ENCODE data around the gene ZNF22.

The ZNF22 gene

DNA sequence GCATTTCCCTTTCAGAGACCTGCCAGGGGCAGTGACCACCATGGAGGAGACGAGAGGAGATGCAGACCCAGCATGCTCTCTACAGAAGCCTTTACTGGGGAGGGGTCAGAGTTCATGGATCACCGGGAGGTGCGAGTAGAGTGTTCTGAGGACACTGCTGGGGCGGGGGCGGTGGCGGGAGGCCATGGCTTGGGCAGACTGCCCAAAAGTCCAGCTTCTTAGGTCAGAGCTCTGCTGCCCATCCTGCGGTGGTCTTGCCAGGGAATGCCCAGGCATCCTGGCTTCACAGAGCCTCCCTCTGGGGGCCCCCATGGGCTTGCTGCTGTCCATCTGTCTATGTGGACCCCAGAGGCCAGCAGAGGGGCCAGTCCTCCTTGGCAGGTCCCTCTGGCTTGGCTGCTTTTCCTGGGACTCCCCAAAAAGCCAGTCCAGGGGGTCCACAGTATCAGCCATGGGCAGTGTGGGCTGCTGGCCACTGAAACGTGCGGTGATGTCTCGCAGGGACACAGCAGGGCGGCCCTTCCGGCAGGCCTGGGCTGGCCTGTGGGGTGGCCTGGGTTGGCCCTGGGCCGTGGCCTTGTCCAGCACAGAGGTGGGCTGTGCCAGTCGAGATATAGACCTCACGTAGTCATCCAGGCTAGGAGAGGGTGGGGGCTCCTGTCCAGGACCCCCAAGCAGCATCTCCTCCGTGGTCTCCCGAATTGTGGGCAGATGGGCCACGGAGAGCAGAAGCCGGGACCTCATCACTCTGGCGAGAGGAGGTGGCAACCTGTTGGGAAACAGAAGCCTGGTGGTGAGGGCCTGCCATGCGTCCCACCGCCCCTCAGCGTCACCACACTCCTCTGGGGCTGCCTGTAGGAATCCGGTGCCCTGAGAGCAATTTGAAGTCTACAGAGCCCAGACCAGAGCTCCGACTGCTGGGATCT lies 23.2 kb upstream of the ZNF22 start:
- DNase-seq (ENCODE audit: low read depth), result no peak

- DNase-seq (ENCODE audit: low read depth), result no peak
These were observed 22.5 kb upstream of the ZNF22 start for GRCh38 chr10:44978213-44978569.

- DNase-seq (ENCODE audit: low read depth), result no peak
These were observed 22.0 kb upstream of the ZNF22 start, which contains the start of gene DEPP1 for GRCh38 chr10:44978570-44979280. Gene DEPP1 (minus strand): TSS chr10:44978809. CDS start chr10:44978030, 779 bp downstream.

DNA sequence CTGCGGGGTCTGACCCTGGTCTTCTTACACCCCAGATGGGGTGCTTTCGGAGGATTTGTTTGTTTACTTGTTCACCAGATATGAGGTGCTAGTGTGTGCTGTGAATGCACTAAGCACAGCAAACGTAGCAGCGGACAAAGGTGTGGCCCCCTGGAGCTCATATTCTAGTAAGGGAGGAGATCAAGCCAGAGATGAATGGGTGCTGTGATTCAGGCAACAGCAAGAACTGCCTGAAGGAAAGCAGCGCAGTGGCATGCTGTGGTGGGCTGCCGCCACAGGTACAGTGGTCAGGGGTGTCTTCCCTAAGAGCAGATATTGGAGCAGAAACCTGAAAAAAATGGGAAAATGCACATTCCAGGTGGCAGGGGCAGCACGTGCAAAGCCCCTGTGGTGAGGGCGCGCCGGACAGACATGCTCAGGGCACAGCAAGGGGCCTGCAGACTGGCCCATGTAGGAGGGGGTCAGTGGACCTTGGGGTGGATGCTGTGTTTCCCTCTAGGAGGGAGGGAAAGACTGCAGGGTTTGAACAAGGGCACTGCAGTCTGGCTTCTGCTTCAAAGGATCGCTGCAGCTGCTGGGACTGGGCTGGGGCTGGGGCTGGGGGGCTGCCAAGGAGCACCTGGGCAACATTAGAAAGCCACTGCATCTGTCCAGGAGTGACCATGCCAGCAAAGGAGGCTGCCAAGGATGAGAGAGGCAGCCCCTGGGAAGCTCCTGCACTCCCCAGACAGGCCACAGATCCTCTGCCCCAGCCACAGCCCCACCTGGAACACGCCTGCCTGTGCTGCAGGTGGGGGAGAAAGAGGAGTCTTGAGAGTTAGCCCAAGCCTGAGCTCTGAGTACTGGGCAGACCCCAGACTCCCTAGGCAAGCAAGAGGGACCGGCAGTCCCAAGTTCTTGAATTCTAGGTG lies 21.2 kb upstream of the ZNF22 start:
- no peak for DNase-seq (ENCODE audit: low read depth)

GRCh38 chr10:44980309-44981171 lies 20.2 kb upstream of the ZNF22 start:
- no peak for DNase-seq (ENCODE audit: low read depth)

DNA sequence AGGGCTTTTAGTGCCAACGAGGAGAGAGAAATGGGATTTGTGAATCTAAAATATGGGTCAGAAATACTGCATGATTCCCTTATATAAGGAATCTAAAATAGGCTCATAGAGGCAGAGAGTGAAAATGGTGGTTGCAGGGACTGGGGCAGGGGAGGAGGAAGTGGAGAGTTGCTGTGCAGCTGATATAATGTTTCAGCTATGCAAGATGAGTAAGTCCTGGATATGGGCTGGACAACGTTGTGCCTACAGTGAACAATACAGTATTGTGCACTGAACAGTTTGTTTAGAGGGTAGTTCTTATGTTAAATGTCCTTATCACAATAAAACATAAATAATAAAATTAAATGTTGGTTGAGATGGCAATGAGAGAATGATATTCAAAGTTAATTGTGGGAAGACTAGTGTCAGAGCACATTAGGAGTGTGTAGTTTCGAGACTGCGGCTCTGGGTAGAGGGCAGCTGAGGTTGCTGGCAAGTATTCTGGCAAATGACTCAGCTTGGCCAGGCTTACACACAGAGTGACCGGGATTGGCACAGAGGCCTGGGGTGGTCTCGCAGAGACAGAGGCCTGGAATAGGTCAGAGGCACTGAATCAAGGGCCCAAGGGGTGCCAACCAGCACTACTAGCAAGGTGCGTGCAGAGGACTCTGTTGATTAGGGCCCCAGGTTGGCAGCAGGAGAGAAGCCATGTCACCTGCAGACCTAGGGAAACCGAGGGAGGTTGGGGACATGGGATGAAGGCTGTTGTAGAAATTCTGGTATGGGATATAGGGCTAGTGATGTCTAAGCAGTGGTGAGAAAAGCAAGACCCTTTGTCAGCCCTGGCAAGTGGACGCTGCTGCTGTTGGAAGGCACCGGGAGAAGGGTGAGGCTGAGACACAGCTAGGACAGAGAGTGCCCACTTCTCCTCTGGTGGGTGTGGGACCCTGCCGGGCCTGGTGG lies 19.3 kb upstream of the ZNF22 start:
- DNase-seq (ENCODE audit: low read depth), result no peak

- no peak for DNase-seq (ENCODE audit: low read depth)
These were observed 18.6 kb upstream of the ZNF22 start for GRCh38 chr10:44982114-44982460.

DNA sequence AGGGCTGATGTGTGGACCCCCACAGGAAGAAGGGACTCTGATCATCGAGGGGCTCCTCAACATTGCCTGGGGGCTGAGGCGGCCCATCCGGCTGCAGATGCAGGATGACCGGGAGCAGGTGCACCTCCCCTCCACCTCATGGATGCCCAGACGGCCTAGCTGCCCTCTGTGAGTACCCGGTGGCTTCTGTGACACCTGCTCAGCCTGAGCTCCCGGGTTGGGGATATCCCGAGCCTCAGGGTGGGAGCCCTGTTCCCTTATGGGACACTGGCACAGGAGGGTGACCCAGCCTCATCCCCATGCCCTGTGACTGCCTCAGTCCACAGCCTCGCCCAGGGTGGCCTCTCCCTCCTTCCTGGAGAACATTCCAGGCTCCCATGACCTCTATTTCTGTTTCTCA lies 18.2 kb upstream of the ZNF22 start:
- no peak for DNase-seq (ENCODE audit: low read depth)

DNA sequence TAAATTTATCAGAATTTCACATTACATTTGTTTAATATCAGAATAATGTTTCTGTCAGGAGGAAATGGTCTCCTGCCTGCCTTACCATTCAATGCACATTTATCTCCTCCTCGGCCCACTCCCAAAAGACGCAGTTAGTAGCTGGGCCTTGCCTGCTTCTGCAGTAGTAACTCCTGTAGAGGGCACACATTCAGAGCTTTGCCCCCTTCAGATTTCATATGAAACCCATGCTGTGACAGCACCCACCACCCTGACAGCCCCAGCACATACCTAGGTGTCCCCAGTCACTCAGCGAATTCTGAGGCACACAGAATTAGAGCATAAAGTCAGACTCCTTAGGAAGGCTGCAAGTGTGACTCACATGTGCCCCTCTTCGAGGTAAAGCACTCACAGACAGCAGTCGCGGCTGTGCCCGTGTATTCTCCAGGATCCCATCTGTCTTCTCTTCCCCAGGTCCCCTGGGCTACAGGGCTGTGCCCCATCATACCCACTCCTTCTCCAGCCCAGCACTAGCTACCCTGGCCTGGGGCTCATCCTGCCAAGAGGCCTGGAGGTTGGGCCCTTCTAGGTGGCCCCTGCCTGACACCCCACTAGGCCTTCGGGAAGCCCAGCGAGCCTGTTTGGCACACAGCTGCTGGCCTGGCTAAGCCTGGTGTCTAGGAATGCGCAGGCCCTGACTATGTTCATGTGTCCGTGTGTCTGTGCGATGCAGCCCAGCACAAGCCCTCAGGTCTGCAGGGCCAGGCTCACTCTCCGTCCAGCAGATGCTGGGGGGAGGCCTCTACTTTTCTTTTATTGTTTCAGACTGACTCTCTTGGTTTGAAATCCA lies 17.4 kb upstream of the ZNF22 start:
- DNase-seq (ENCODE audit: low read depth), result no peak

DNA sequence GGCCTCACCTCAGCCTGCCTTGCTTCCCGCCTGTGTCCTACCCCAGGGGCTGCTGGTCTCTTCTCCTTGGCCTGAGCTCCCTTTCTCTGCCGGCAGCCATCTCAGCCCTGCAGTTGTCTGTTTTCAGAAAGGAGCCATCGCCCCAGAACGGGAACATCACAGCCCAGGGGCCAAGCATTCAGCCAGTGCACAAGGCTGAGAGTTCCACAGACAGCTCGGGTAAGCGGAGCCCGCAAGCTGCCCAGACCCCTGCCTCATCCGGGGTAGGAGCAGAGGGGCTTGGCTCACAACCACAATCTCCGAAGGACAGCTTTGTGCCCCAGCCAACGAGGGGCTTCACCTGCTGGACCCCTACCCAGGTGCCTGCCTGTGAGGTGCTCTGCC lies 16.8 kb upstream of the ZNF22 start:
- no peak for DNase-seq (ENCODE audit: low read depth)

DNA sequence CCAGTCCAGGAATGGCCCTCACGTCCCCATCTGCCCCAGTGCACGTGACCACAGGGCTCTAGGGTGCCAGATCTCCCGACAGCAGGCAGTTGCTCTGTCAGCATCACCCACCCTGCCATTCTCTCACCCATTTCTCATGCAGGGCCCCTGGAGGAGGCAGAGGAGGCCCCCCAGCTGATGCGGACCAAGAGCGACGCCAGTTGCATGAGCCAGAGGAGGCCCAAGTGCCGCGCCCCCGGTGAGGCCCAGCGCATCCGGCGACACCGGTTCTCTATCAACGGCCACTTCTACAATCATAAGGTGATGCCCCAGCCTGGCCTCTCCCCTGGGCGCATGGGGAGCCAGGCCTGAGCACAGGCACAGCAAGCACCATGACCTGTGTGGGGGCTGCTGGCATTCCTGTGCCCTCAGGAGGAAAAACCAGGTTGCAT lies 16.0 kb upstream of the ZNF22 start:
- DNase-seq (ENCODE audit: low read depth), result no peak

DNA sequence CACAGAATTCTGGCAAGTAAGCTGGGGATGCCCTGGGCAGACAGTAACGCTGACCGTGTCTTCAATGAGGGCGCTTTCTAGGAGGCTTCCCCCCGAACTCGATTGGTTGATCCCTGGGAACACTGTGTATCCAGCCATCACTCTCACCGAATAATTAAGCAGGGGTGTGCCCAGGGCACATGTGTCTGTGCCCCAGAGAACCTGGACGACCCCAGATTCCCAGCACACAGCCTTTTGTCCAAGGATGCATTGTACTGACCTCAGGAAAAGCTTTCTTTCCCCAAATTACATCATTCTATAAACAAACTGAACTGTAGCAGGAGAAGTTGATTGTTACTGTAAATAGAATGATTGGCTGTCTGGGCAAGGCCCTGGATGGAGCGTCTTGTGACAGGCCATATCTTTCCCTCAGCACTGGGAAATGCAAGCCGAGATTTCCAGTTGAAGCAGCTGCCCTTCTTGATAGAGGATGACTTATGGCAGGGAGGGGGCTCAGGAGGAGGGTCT lies 15.5 kb upstream of the ZNF22 start:
- no peak for DNase-seq (ENCODE audit: low read depth)

- DNase-seq (ENCODE audit: low read depth), result no peak
These were observed 14.5 kb upstream of the ZNF22 start for GRCh38 chr10:44986179-44986578.

- DNase-seq (ENCODE audit: low read depth), result no peak
These were observed 14.1 kb upstream of the ZNF22 start for GRCh38 chr10:44986670-44987069.

GRCh38 chr10:44988957-44989585 lies 11.7 kb upstream of the ZNF22 start:
- no peak for DNase-seq (ENCODE audit: low read depth)

GRCh38 chr10:44989597-44990301 lies 11.0 kb upstream of the ZNF22 start:
- DNase-seq (ENCODE audit: low read depth), result no peak

DNA sequence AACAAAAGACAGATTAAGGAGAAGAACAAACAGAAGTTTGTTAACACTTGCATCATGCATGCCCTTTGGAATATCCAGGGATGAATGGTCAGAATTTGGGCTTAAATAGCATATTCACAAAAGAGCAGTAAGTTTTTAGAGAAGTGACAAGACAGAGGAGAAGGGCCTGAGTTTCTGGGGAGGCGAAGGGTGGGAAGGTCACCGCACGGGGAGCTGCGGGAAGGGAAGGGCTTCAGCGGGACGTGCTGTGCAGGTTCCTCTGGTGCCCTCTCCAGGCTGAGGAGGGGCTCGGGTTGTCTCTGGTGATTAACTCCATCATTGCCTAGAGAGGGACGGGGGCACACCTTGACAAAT lies 10.4 kb upstream of the ZNF22 start:
- DNase-seq (ENCODE audit: low read depth), result no peak

GRCh38 chr10:44990965-44991364 lies 9.8 kb upstream of the ZNF22 start:
- no peak for DNase-seq (ENCODE audit: low read depth)
